GM12874 (cell line): Measurements from ENCODE around the gene L3MBTL4.

Source experiments
- CTCF ChIP-seq: IDR thresholded peaks from 2 replicates; pipeline ENCODE4 v1.5.1; 2011; ENCODE audit warnings: low read depth, mild to moderate bottlenecking, control low read depth, low read length, moderate library complexity; ENCODE audit not compliant: insufficient read depth

The L3MBTL4 gene

GRCh38 chr18:5982332-5982731 lies 432.4 kb downstream of the L3MBTL4 start:
- TF ChIP-seq CTCF = no peak

GRCh38 chr18:5980721-5981120 lies 434.0 kb downstream of the L3MBTL4 start:
- no peak for TF ChIP-seq CTCF

DNA sequence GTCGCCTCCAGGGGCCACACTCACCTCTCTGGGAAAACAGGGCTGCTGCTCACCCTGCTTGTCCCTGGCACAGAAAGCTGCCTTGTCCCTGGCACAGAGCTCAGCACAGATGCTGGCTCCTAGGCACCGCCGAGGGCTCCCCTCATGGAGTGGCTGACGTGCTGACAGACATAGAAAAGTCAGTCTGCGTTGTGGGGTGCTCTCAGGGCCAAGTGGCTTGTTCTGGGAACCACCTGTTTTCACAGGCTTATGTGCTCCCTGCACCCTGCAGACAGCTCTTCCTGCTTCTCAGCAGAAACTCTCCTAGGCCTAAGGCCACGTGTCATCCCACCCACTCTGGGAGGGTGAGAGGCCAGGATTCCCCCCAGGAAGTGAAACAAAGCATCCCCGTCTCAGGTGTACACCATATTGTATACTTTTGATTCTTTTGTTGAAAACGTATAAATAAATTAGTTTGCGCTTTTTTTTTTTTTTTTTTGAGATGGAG lies 434.7 kb downstream of the L3MBTL4 start:
- no peak for TF ChIP-seq CTCF

GRCh38 chr18:5979176-5979888 lies 435.4 kb downstream of the L3MBTL4 start:
- TF ChIP-seq CTCF = no peak

DNA sequence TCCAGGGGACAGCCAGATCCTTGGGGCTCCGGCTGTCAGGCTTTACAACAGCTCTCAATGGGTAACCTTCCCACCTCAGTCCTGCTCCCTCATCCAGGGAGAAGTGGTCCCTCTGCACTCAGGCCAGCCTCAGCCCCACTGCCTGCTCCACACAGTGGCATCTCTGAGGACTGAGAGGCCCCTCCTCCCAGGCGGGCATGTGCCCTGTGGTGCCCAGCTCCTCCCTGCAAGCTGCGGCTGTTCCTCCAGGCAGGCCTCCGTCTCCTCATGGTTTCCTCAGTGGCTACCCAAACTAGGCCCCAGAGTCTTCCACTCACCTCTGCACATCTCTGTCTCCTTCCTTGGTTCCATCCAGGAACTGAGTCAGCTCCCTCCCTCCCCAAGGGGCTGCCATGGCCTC lies 437.7 kb downstream of the L3MBTL4 start:
- TF ChIP-seq CTCF = no peak

DNA sequence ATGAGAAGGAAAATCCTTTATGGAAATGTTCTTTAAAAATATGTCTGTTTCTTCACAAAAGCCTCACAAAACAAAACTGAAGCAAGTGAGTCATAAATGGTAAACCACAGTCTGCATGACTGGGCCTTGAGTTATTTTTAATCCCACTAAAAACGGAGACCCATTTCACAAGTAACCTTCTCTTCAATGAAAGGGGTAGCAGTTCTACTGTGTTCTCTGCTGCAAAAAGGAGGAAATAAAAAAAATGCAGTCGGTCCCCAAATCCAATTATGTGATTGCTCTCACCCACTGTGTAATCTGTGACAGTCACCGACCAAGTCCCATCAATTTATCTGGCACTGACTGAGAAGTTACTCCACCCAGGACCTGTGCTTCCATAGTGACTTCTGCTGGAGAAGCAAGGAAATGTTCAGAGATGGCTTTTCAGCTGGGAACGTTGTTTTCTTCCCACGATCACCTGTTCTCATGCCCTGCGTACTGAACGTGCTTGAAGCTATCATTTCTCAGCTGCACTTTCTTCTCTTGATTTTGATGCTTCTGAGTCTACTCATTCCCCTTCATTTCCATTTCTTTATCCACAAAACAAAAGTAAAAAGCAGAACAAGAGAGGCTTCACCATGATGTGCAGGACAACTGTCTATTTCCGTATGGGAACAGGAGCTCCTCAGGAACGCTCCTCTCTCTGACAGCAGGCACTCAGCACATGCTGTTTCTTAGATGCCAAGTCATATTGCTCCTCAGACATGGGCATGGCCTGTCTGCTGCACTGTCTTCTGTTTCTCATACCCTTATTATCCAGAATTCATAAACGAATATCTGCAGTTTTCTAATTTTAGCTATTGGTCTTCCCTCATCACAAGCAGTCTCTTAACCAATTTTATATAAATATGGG lies 439.4 kb downstream of the L3MBTL4 start:
- TF ChIP-seq CTCF = no peak

DNA sequence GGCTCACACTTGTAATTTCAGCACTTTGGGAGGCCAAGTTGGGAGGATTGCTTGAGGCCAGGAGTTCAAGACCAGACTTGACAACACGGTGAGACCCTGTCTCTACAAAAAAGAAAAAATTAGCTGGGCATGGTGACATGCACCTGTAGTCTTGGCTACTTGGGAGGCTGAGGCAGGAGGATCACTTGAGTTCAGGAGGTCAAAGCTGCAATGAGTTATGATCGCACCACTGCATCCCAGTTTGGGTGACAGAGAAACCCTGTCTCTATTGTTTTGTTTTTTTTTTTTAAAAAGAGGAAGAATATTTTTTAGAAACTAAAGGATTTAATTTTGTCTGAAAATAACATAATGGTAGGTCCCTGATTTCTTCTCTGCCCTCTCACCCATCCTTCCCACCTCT lies 440.0 kb downstream of the L3MBTL4 start:
- no peak for TF ChIP-seq CTCF
